SK-N-SH (cell line): ENCODE results near the gene C13orf46. TPM values are rescaled to one million over a fixed set of nuclear protein-coding genes. Genes with fewer than 3 reads are reported as not detected.
A peak's percentile ranks its signal among the peaks of the same experiment; 100 is the strongest.

Experiments used
- CTCF ChIA-PET: fragments of 300-600, 350-600 bp; formaldehyde crosslinking; extraction: SDS; loops from one replicate; lab custom pipeline; 2021; lab: Yijun Ruan, JAX
- POLR2A ChIA-PET: fragments of 350-600 bp; sonication (Branson Sonifier 250); formaldehyde crosslinking; extraction: SDS; loops from one replicate; lab custom pipeline; 2020; ENCODE audit warnings: antibody characterized with exemption, inconsistent platforms; lab: Yijun Ruan, JAX
- DNase-seq: peaks from one replicate; pipeline ENCODE4 v3.0.0; 2012
- H2AFZ ChIP-seq: fragments of 200-600 bp; sonication (generic); 2 replicates; pipeline ENCODE4 v1.8.1; 2016; ENCODE audit warnings: antibody characterized with exemption, mild to moderate bottlenecking, low read depth
- H3F3A ChIP-seq: fragments of 200-600 bp; sonication (generic); replicated peaks from 2 replicates; pipeline ENCODE3; 2016; ENCODE audit warnings: antibody characterized with exemption, mild to moderate bottlenecking; ENCODE audit not compliant: insufficient read depth
- H3K27ac ChIP-seq, 2 experiments: fragments of 200-500 bp in 1 of 2; fragments of 200-600 bp in 1 of 2; sonication (Bioruptor generic) in 1 of 2; sonication (generic), shearing (Covaris generic) in 1 of 2; 2 replicates each; pipeline versions ENCODE4 v1.5.1 to v1.6.1; 2014 to 2016; ENCODE audit warnings: low read depth in 2 of 2, inconsistent platforms in 1 of 2, low read length in 1 of 2, mild to moderate bottlenecking in 1 of 2, mixed read lengths in 1 of 2
- H3K27me3 ChIP-seq: fragments of 200-600 bp; sonication (generic), shearing (Covaris generic); 2 replicates; pipeline ENCODE4 v1.6.1; 2016; ENCODE audit warnings: mixed run types; ENCODE audit not compliant: insufficient read depth
- H3K36me3 ChIP-seq, 2 experiments: fragments of 200-500 bp in 1 of 2; fragments of 200-600 bp in 1 of 2; sonication (Bioruptor generic) in 1 of 2; sonication (generic) in 1 of 2; replicated peaks in 1 of 2; 2 replicates each; pipeline versions ENCODE3 to v1.5.1; 2014 to 2016; ENCODE audit warnings: low read length in 1 of 2, mild to moderate bottlenecking in 1 of 2; ENCODE audit not compliant: insufficient read depth in 2 of 2, control insufficient read depth in 1 of 2
- H3K4me1 ChIP-seq, 2 experiments: fragments of 200-500 bp in 1 of 2; fragments of 200-600 bp in 1 of 2; sonication (Bioruptor generic) in 1 of 2; sonication (generic), shearing (Covaris generic) in 1 of 2; 2 replicates each; pipeline versions ENCODE4 v1.5.1 to v1.6.1; 2014 to 2016; ENCODE audit warnings: low read depth in 1 of 2, low read length in 1 of 2, mixed run types in 1 of 2; ENCODE audit not compliant: insufficient read depth in 2 of 2, control insufficient read depth in 1 of 2
- H3K4me2 ChIP-seq: fragments of 200-600 bp; sonication (generic), shearing (Covaris generic); 2 replicates; pipeline ENCODE4 v1.6.1; 2017; ENCODE audit warnings: mixed run types
- H3K4me3 ChIP-seq, 2 experiments: fragments of 200-500 bp in 1 of 2; fragments of 200-600 bp in 1 of 2; sonication (Bioruptor generic) in 1 of 2; sonication (generic), shearing (Covaris generic) in 1 of 2; 2 replicates each; pipeline versions ENCODE4 v1.5.1 to v1.8.1; 2014 to 2016; ENCODE audit warnings: low read depth in 2 of 2, inconsistent platforms in 1 of 2, low read length in 1 of 2, mild to moderate bottlenecking in 1 of 2, mixed read lengths in 1 of 2, moderate library complexity in 1 of 2
- H3K79me2 ChIP-seq: fragments of 200-600 bp; sonication (generic); 2 replicates; pipeline ENCODE4 v1.8.1; 2017; ENCODE audit warnings: mild to moderate bottlenecking; ENCODE audit not compliant: insufficient read depth
- H3K9ac ChIP-seq: fragments of 200-600 bp; sonication (generic); 2 replicates; pipeline ENCODE4 v1.6.1; 2017; ENCODE audit warnings: mixed run types
- H3K9me2 ChIP-seq: fragments of 200-600 bp; sonication (generic); 2 replicates; pipeline ENCODE4 v1.6.1; 2017; ENCODE audit warnings: mixed run types
- H3K9me3 ChIP-seq: fragments of 200-600 bp; sonication (generic); 2 replicates; pipeline ENCODE4 v1.6.1; 2017; ENCODE audit warnings: mixed run types, mild to moderate bottlenecking, moderate library complexity
- H4K20me1 ChIP-seq: fragments of 200-600 bp; sonication (generic); 2 replicates; pipeline ENCODE4 v1.6.1; 2017; ENCODE audit warnings: mild to moderate bottlenecking, mixed run types; ENCODE audit not compliant: insufficient read depth
- CHD2 ChIP-seq: fragments of 150-350 bp; IDR thresholded peaks from 2 replicates; pipeline ENCODE4 v1.6.1; 2018; ENCODE audit warnings: low read length; ENCODE audit not compliant: partially characterized antibody
- CTCF ChIP-seq: fragments of 200-600 bp; sonication (generic); IDR thresholded peaks from 2 replicates; pipeline ENCODE4 v1.6.1; 2017; ENCODE audit warnings: antibody characterized with exemption, mild to moderate bottlenecking, moderate library complexity
- EP300 ChIP-seq, 2 experiments: IDR thresholded peaks; 2 replicates each; pipeline versions ENCODE4 v1.4.0 to v1.6.1; 2012; ENCODE audit warnings: borderline replicate concordance in 1 of 2, low read depth in 1 of 2, low read length in 1 of 2
- EZH2phosphoT487 ChIP-seq: fragments of 200-600 bp; sonication (generic); IDR thresholded peaks from 2 replicates; pipeline ENCODE4 v1.6.1; 2017; ENCODE audit warnings: low read depth, mixed run types, mild to moderate bottlenecking, antibody characterized with exemption, moderate library complexity, borderline replicate concordance
- FOSL2 ChIP-seq: IDR thresholded peaks from 2 replicates; pipeline ENCODE4 v1.4.0; 2012; ENCODE audit warnings: low read depth, mild to moderate bottlenecking, moderate library complexity, borderline replicate concordance
- FOXJ3 ChIP-seq: sonication (generic); formaldehyde crosslinking; IDR thresholded peaks from 2 replicates; pipeline ENCODE4 v1.5.1; 2020; ENCODE audit warnings: mild to moderate bottlenecking, missing genetic modification reagents
- FOXM1 ChIP-seq: IDR thresholded peaks from 2 replicates; pipeline ENCODE4 v1.4.0; 2012; ENCODE audit warnings: low read depth, mild to moderate bottlenecking
- GABPA ChIP-seq: IDR thresholded peaks from 2 replicates; pipeline ENCODE4 v1.4.0; 2012; ENCODE audit warnings: low read depth, mild to moderate bottlenecking
- GATA2 ChIP-seq: sonication (generic); formaldehyde crosslinking; IDR thresholded peaks from 2 replicates; pipeline ENCODE4 v1.5.0; 2020; ENCODE audit warnings: mild to moderate bottlenecking, missing genetic modification reagents
- JUND ChIP-seq: IDR thresholded peaks from 2 replicates; pipeline ENCODE4 v1.4.0; 2012
- MEF2A ChIP-seq: IDR thresholded peaks from 2 replicates; pipeline ENCODE4 v1.4.0; 2012; ENCODE audit warnings: low read depth, borderline replicate concordance
- MXI1 ChIP-seq: IDR thresholded peaks from 2 replicates; pipeline ENCODE4 v1.6.1; 2012; ENCODE audit warnings: mild to moderate bottlenecking, low read depth, low read length, improper control_type of control experiment
- NFIC ChIP-seq: IDR thresholded peaks from 2 replicates; pipeline ENCODE4 v1.4.0; 2012; ENCODE audit warnings: borderline replicate concordance
- RAD21 ChIP-seq: IDR thresholded peaks from 2 replicates; pipeline ENCODE4 v1.6.1; 2012; ENCODE audit warnings: mild to moderate bottlenecking, low read length
- RCOR1 ChIP-seq: fragments of 150-350 bp; IDR thresholded peaks from 2 replicates; pipeline ENCODE4 v1.6.1; 2017; ENCODE audit warnings: antibody characterized with exemption, low read length
- RFX5 ChIP-seq: IDR thresholded peaks from 2 replicates; pipeline ENCODE4 v1.6.1; 2012; ENCODE audit warnings: mild to moderate bottlenecking, improper control_type of control experiment, low read length
- TCF12 ChIP-seq: IDR thresholded peaks from 2 replicates; pipeline ENCODE4 v1.4.0; 2012
- WGBS: methylation state at CpG from one replicate; pipeline ENCODE4 v1.1.6; 2017; ENCODE audit warnings: low lambda C conversion rate; 5-methylcytosine and 5-hydroxymethylcytosine counted together
- polyA plus RNA-seq, 3 experiments: library from polyadenylated mRNA; depleted of rRNA; stranded (reverse); fragments of >200 nt; gene quantifications; 2 replicates each; pipeline ENCODE4 v1.2.3, GENCODE V29; 2012
- TF ChIP-seq, protein P1 (sequence below): IDR thresholded peaks from 2 replicates; pipeline ENCODE4; 2012

Gene C13orf46
- polyA plus RNA-seq, 1 of the 3 experiments (the other 2 are of a cell fraction): 1.7 TPM

DNA sequence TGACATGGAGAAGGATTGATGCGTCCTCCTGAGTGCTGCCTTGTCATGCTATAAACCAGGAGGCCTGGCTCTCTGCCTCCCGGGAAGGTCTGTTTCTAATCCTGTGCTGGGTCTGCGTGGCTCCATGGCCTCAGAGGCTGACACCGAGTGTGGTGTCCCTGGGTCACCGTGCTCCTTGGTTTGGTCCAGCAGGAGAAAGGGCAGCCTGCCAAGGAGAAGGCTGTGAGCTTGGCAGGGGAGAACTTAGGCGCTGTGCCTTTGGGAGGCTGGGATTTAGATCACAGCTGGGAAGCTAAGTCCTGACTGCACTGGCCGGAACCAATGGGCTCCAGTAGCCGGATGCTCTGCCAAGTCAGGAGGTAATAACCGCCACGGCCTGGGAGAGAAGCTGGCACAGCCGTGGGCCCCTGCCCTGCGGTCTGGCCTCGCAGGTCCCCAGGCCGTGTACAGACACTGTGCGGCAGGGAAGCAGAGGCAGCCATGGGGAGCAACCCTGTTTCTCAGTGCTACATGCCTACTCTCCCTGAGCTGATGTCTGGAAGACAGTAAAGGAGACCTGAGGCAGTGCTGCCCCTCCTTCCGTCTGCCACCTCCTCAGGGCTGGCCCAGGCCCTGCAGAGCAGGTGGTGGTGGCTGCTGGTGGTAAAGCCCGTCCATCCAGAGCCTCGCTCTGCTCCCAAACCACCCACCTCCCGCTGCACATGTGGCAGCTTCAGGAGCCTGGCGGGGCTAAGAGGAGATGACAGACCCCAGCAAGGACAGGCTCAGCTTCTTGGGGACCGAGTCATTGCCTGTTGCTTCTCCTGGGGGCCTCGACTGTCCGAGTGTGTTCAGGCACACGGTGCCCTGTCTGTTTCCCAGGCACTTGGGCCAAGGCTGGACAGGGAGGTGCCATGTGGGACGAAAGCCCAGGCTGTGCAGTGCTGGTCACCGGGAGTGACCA, 44.9 kb downstream of the C13orf46 start:
- Histone ChIP-seq H3K4me1 (peaks cover 0 to 40% of the 10 kb centered on the region in 2 experiments; a peak in 1 of 4 replicates), H4K20me1 (no peaks in the 10 kb centered on the region), H3K27ac (peak overlapping the region in 1 of 2 experiments; percentile 79; a peak in 1 of 4 replicates), H3K4me2 (no peak overlapping the region), H3K9me3 (no peaks in the 10 kb centered on the region), H3K27me3 (no peaks in the 10 kb centered on the region), H3K9me2 (no peaks in the 10 kb centered on the region), H2AFZ (no peak overlapping the region), H3K9ac (no peak overlapping the region), H3K36me3 (no peaks in the 10 kb centered on the region), H3K4me3 (no peak overlapping the region), H3K79me2 (no peaks in the 10 kb centered on the region), H3F3A (peaks cover 8% of the 10 kb centered on the region)
- POLR2A ChIA-PET: no interaction called here
- TF ChIP-seq MXI1 (no peak), GABPA (no peak), GATA2 (CRISPR knock-in tag) (no peak), CTCF (no peak), EZH2phosphoT487 (no peak), EP300 (IDR thresholded peaks at IDR 0.05; ENCODE audit: borderline replicate concordance in 1 of 2, low read depth in 1 of 2, low read length in 1 of 2) (peak in 1 of 2 experiments; percentile 37; a peak in 1 of 4 replicates), FOXJ3 (CRISPR knock-in tag) (no peak), TCF12 (no peak)
- TF ChIP-seq, protein P1, sequence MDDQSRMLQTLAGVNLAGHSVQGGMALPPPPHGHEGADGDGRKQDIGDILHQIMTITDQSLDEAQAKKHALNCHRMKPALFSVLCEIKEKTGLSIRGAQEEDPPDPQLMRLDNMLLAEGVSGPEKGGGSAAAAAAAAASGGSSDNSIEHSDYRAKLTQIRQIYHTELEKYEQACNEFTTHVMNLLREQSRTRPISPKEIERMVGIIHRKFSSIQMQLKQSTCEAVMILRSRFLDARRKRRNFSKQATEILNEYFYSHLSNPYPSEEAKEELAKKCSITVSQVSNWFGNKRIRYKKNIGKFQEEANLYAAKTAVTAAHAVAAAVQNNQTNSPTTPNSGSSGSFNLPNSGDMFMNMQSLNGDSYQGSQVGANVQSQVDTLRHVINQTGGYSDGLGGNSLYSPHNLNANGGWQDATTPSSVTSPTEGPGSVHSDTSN: no peak
- CTCF ChIA-PET: interaction anchor here (0.7 to 1.6 kb wide), 5 partner anchors 8 to 112 kb away, joined by 3 to 4 read pairs (median 3); no protein-coding TSS in a partner anchor
- DNase-seq: peak; percentile 74
- WGBS: 74% methylated on average over 24 of the region's 26 CpGs

GRCh38 chr13:113927661-113928581, 46.0 kb downstream of the C13orf46 start:
- H3K9me3 ChIP-seq: no peaks in the 10 kb centered on the region
- POLR2A ChIA-PET: no interaction called here
- no peaks in the 10 kb centered on the region for H3K36me3 ChIP-seq
- no peak overlapping the region for H3K4me2 ChIP-seq
- H3K4me1 ChIP-seq: peaks cover 0 to 40% of the 10 kb centered on the region in 2 experiments; a peak in 1 of 4 replicates
- H2AFZ ChIP-seq: no peak overlapping the region
- 91% methylated on average over 29 of the region's 36 CpGs for WGBS
- H4K20me1 ChIP-seq: no peaks in the 10 kb centered on the region
- CTCF ChIA-PET: interaction anchor here (1.0 kb wide), 1 partner anchor 108 kb away, joined by 3 read pairs; no protein-coding TSS in a partner anchor
- H3K9me2 ChIP-seq: no peaks in the 10 kb centered on the region
- H3K9ac ChIP-seq: no peak overlapping the region
- H3K4me3 ChIP-seq: no peak overlapping the region
- H3K27ac ChIP-seq: peak overlapping the region in 1 of 2 experiments; percentile 44; a peak in 1 of 4 replicates
- no peaks in the 10 kb centered on the region for H3K27me3 ChIP-seq
- peaks cover 7% of the 10 kb centered on the region for H3F3A ChIP-seq
- DNase-seq: no peak
- H3K79me2 ChIP-seq: no peaks in the 10 kb centered on the region
- no peak for TF ChIP-seq JUND
- no peak for TF ChIP-seq NFIC
- TF ChIP-seq CTCF: no peak
- TF ChIP-seq FOXM1: no peak
- TF ChIP-seq RAD21: no peak
- no peak for TF ChIP-seq CHD2
- TF ChIP-seq RCOR1: no peak
- TF ChIP-seq, protein P1: no peak
- TF ChIP-seq RFX5: no peak
- no peak for TF ChIP-seq MEF2A
- no peak for TF ChIP-seq GABPA
- TF ChIP-seq FOSL2: no peak
